H1 (cell line): ENCODE data around the gene PPIC. TPM values are rescaled to one million over a fixed set of nuclear protein-coding genes. Genes with fewer than 3 reads are reported as not detected.

ENCODE experiments used
- CTCF ChIA-PET: fragments of 300-600 bp; sonication (Branson Sonifier 250); formaldehyde crosslinking; loops from one replicate; lab custom pipeline; 2021; ENCODE audit not compliant: partially characterized antibody; lab: Charles Lee
- POLR2A ChIA-PET: fragments of 300-600 bp; sonication (Branson Sonifier 250); formaldehyde crosslinking; loops from one replicate; lab custom pipeline; 2021; ENCODE audit warnings: inconsistent platforms; ENCODE audit not compliant: partially characterized antibody; lab: Charles Lee
- DNase-seq, 2 experiments: peaks; one replicate each; pipeline versions ENCODE4 v3.0.0 to v3.0.0-alpha.2; 2010 to 2022; ENCODE audit warnings: low spot score in 2 of 2, low read depth in 1 of 2, mixed read lengths in 1 of 2
- FAIRE-seq: peaks from 2 replicates; lab custom pipeline; 2011; peaks lifted over from hg19 to GRCh38; lab: Jason Lieb, UNC
- H2AFZ ChIP-seq: 2 replicates; pipeline ENCODE4 v1.8.1; 2012; ENCODE audit warnings: low read length, inconsistent platforms
- H2AK5ac ChIP-seq: 2 replicates; pipeline ENCODE4 v1.6.1; 2013; ENCODE audit warnings: low read depth, low read length
- H2BK120ac ChIP-seq: replicated peaks from 2 replicates; pipeline ENCODE3; 2013; ENCODE audit warnings: low read depth, low read length, inconsistent platforms
- H2BK12ac ChIP-seq: 2 replicates; pipeline ENCODE4 v1.6.1; 2013; ENCODE audit warnings: low read depth, low read length
- H2BK15ac ChIP-seq: 2 replicates; pipeline ENCODE4 v1.6.1; 2013; ENCODE audit warnings: low read length
- H2BK20ac ChIP-seq: 2 replicates; pipeline ENCODE4 v1.6.1; 2013; ENCODE audit warnings: low read length
- H2BK5ac ChIP-seq: 2 replicates; pipeline ENCODE4 v1.6.1; 2013; ENCODE audit warnings: low read depth, low read length
- H3K14ac ChIP-seq: 2 replicates; pipeline ENCODE4 v1.6.1; 2013; ENCODE audit warnings: inconsistent platforms; ENCODE audit not compliant: insufficient read length
- H3K18ac ChIP-seq: 2 replicates; pipeline ENCODE4 v1.6.1; 2013; ENCODE audit warnings: low read length; ENCODE audit errors: extremely low read depth
- H3K23ac ChIP-seq: 2 replicates; pipeline ENCODE4 v1.6.1; 2013; ENCODE audit warnings: inconsistent platforms; ENCODE audit not compliant: insufficient read length
- H3K23me2 ChIP-seq: 2 replicates; pipeline ENCODE4 v1.6.1; 2013; ENCODE audit warnings: low read depth, low read length
- H3K27ac ChIP-seq: 2 replicates; pipeline ENCODE4 v1.6.1; 2011; ENCODE audit warnings: low read depth, low read length, inconsistent platforms
- H3K27me3 ChIP-seq, 4 experiments: replicated peaks in 1 of 4; 1 replicate in 1 of 4; 2 replicates in 3 of 4; pipeline versions ENCODE4 v1.6.1 to v1.8.1; 2011 to 2013; ENCODE audit warnings: low read length in 3 of 4, mild to moderate bottlenecking in 3 of 4, inconsistent platforms in 2 of 4, mixed read lengths in 2 of 4, moderate library complexity in 1 of 4; ENCODE audit not compliant: control insufficient read depth in 3 of 4, insufficient read depth in 3 of 4; ENCODE audit errors: extremely low read depth in 1 of 4
- H3K36me3 ChIP-seq, 4 experiments: 2 replicates each; pipeline versions ENCODE4 v1.6.1 to v1.8.1; 2011 to 2013; ENCODE audit warnings: mild to moderate bottlenecking in 4 of 4, low read length in 3 of 4, moderate library complexity in 2 of 4, control low read depth in 1 of 4, inconsistent platforms in 1 of 4; ENCODE audit not compliant: insufficient read depth in 4 of 4, control insufficient read depth in 2 of 4
- H3K4ac ChIP-seq: replicated peaks from 2 replicates; pipeline ENCODE3; 2013; ENCODE audit warnings: low read length, low read depth, mixed read lengths, inconsistent platforms; ENCODE audit not compliant: insufficient read length
- H3K4me1 ChIP-seq, 4 experiments: replicated peaks in 1 of 4; 1 replicate in 1 of 4; 2 replicates in 3 of 4; pipeline versions ENCODE4 v1.6.1 to v1.8.1; 2011 to 2013; ENCODE audit warnings: low read length in 3 of 4, inconsistent platforms in 2 of 4, mixed read lengths in 1 of 4; ENCODE audit not compliant: insufficient read depth in 4 of 4, control insufficient read depth in 3 of 4
- H3K4me2 ChIP-seq, 2 experiments: 2 replicates each; pipeline versions ENCODE4 v1.6.1 to v1.8.1; 2011 to 2013; ENCODE audit warnings: low read depth in 2 of 2, low read length in 2 of 2, control low read depth in 1 of 2, inconsistent platforms in 1 of 2, mild to moderate bottlenecking in 1 of 2; ENCODE audit not compliant: insufficient read depth in 1 of 2
- H3K4me3 ChIP-seq, 4 experiments: fragments of 200-600, 300-600 bp in 1 of 4; sonication (generic), shearing (Covaris generic), sonication (Bioruptor Twin) in 1 of 4; 2 replicates each; pipeline versions ENCODE4 v1.5.1 to v1.8.1; 2011 to 2016; ENCODE audit warnings: low read length in 4 of 4, low read depth in 3 of 4, control low read depth in 2 of 4, inconsistent platforms in 2 of 4, mild to moderate bottlenecking in 2 of 4, mixed read lengths in 1 of 4, moderate library complexity in 1 of 4; ENCODE audit not compliant: insufficient read depth in 2 of 4; ENCODE audit errors: extremely low read depth in 1 of 4
- H3K56ac ChIP-seq: replicated peaks from 2 replicates; pipeline ENCODE3; 2013; ENCODE audit warnings: low read depth, mild to moderate bottlenecking, mixed read lengths, low read length, inconsistent platforms; ENCODE audit not compliant: insufficient read length
- H3K79me1 ChIP-seq: 2 replicates; pipeline ENCODE4 v1.6.1; 2013; ENCODE audit warnings: low read depth, low read length, control low read depth
- H3K79me2 ChIP-seq, 2 experiments: 2 replicates each; pipeline versions ENCODE4 v1.6.1 to v1.8.1; 2012 to 2013; ENCODE audit warnings: low read length in 2 of 2, mild to moderate bottlenecking in 2 of 2, inconsistent platforms in 1 of 2; ENCODE audit not compliant: insufficient read depth in 2 of 2, control insufficient read depth in 1 of 2
- H3K9ac ChIP-seq, 4 experiments: replicated peaks in 1 of 4; 1 replicate in 1 of 4; 2 replicates in 3 of 4; pipeline versions ENCODE4 v1.6.1 to v1.8.1; 2011 to 2013; ENCODE audit warnings: low read depth in 3 of 4, low read length in 3 of 4, control low read depth in 2 of 4, mild to moderate bottlenecking in 2 of 4, moderate library complexity in 2 of 4, inconsistent platforms in 1 of 4; ENCODE audit errors: extremely low read depth in 1 of 4
- H3K9me3 ChIP-seq, 2 experiments: 2 replicates each; pipeline versions ENCODE4 v1.6.1 to v1.8.1; 2012 to 2013; ENCODE audit warnings: mild to moderate bottlenecking in 2 of 2, moderate library complexity in 2 of 2, control low read depth in 1 of 2, inconsistent platforms in 1 of 2, low read depth in 1 of 2, low read length in 1 of 2, mixed read lengths in 1 of 2; ENCODE audit not compliant: insufficient read depth in 2 of 2
- H4K20me1 ChIP-seq, 2 experiments: replicated peaks in 1 of 2; 2 replicates each; pipeline versions ENCODE3 to v1.8.1; 2011 to 2013; ENCODE audit warnings: inconsistent platforms in 2 of 2, low read length in 2 of 2, mild to moderate bottlenecking in 1 of 2; ENCODE audit not compliant: insufficient read depth in 2 of 2, control insufficient read depth in 1 of 2
- H4K5ac ChIP-seq: 2 replicates; pipeline ENCODE4 v1.6.1; 2013; ENCODE audit warnings: low read length, low read depth, mixed read lengths, inconsistent platforms; ENCODE audit not compliant: insufficient read length
- H4K8ac ChIP-seq: 2 replicates; pipeline ENCODE4 v1.8.0; 2013; ENCODE audit warnings: mild to moderate bottlenecking, moderate library complexity, low read length, inconsistent platforms; ENCODE audit not compliant: insufficient read depth; ENCODE audit errors: extremely low read depth
- H4K91ac ChIP-seq: replicated peaks from 2 replicates; pipeline ENCODE3; 2013; ENCODE audit warnings: low read length, mixed read lengths, inconsistent platforms; ENCODE audit not compliant: insufficient read length
- ASH2L ChIP-seq: fragments of 200-600, 300-600 bp; sonication (generic); IDR thresholded peaks from one replicate; pipeline ENCODE4 v1.7.1; 2017; ENCODE audit warnings: low read length
- NANOG ChIP-seq: IDR thresholded peaks from 2 replicates; pipeline ENCODE4 v1.6.1; 2011; ENCODE audit warnings: low read length, low read depth, mild to moderate bottlenecking, inconsistent platforms; ENCODE audit not compliant: insufficient read depth, poor library complexity, severe bottlenecking
- SRF ChIP-seq: IDR thresholded peaks from 2 replicates; pipeline ENCODE4 v1.6.1; 2011; ENCODE audit warnings: mild to moderate bottlenecking, low read depth, low read length, moderate library complexity
- TAF7 ChIP-seq: optimal IDR thresholded peaks from 2 replicates; pipeline ENCODE3; 2011; ENCODE audit warnings: low read depth, mild to moderate bottlenecking, inconsistent platforms, low read length, moderate library complexity, borderline replicate concordance
- TBP ChIP-seq: IDR thresholded peaks from 2 replicates; pipeline ENCODE4 v1.6.1; 2011; ENCODE audit warnings: low read depth, low read length, improper control_type of control experiment
- WGBS, 2 experiments: shearing (Covaris generic) in 1 of 2; methylation state at CpG; one replicate each; pipeline versions ENCODE4 v1.1.6 to v1.1.7; 2013 to 2015; ENCODE audit warnings: low lambda C conversion rate in 2 of 2, mixed read lengths in 2 of 2, inconsistent platforms in 1 of 2, low coverage in 1 of 2, missing lambda C conversion rate in 1 of 2; ENCODE audit not compliant: insufficient replicate concordance in 2 of 2, insufficient coverage in 1 of 2, insufficient read length in 1 of 2; ENCODE audit errors: extremely low coverage in 1 of 2, missing lambda C conversion rate in 1 of 2; 5-methylcytosine and 5-hydroxymethylcytosine counted together
- polyA plus RNA-seq, 7 experiments: library from polyadenylated mRNA; depleted of rRNA in 3 of 7; stranded (reverse) in 5 of 7; unstranded in 2 of 7; fragments of >200 nt in 5 of 7; fragments of 200-250 nt in 2 of 7; gene quantifications; 1 replicate in 5 of 7; 2 replicates in 1 of 7; 4 replicates in 1 of 7; pipeline versions ENCODE4 v1.2.1 to v1.2.3, GENCODE V29; 2011 to 2013; ENCODE audit warnings: missing spikeins in 2 of 7, mixed read lengths in 2 of 7
- total RNA-seq: library from RNA; stranded (reverse); fragmentation: NEBNext Ultra II Directional; extraction: Animal tissue kit (Norgen Biotek cat#: 25700); gene quantifications from 2 replicates; pipeline ENCODE4 v1.2.1, GENCODE V29; 2021

The PPIC gene
- total and polyA plus RNA-seq, 2 of the 8 experiments (the other 6 are each of a cell fraction or from before 2014, with no cell fraction given), result 8.5 to 10.4 TPM

GRCh38 chr5:123051206-123051605 lies 14.7 kb upstream of the PPIC start:
- Histone ChIP-seq H3K9me3 (no peaks in the 10 kb centered on the region), H4K91ac (no peak overlapping the region), H3K23ac (no peak overlapping the region), H3K4ac (no peak overlapping the region), H2BK5ac (no peak overlapping the region), H3K14ac (no peak overlapping the region), H4K5ac (no peak overlapping the region), H2BK15ac (no peak overlapping the region), H3K56ac (no peak overlapping the region), H2AK5ac (no peak overlapping the region), H3K18ac (no peak overlapping the region), H3K4me1 (no peaks in the 10 kb centered on the region), H3K9ac (no peak overlapping the region), H2AFZ (no peak overlapping the region), H4K20me1 (no peaks in the 10 kb centered on the region), H3K79me1 (no peaks in the 10 kb centered on the region), H3K27me3 (no peaks in the 10 kb centered on the region), H3K27ac (no peak overlapping the region), H2BK12ac (no peak overlapping the region), H3K79me2 (no peaks in the 10 kb centered on the region), H3K23me2 (no peaks in the 10 kb centered on the region), H3K4me2 (no peak overlapping the region), H2BK120ac (no peak overlapping the region), H3K4me3 (no peak overlapping the region), H3K36me3 (no peaks in the 10 kb centered on the region), H4K8ac (no peak overlapping the region), H2BK20ac (no peak overlapping the region)
- POLR2A ChIA-PET, result no interaction called here
- no peak for DNase-seq
- no peak for FAIRE-seq
- CTCF ChIA-PET, result no interaction called here
- 87% methylated on average over 2 of the region's 2 CpGs; no CpG with 5 or more reads in 1 of the 2 experiments for WGBS, 2 experiments
- no peak for TF ChIP-seq ASH2L
- no peak for TF ChIP-seq SRF
- TF ChIP-seq TBP, result no peak
- TF ChIP-seq NANOG, result no peak
- no peak for TF ChIP-seq TAF7
